T-helper 2 cell (primary cell): ENCODE data around the gene PARPBP.
"Not testable (repeated sequence)": the region's sequence is repeated elsewhere in the genome, so short reads cannot be mapped to it uniquely, and the experiment has no call there.

Experiments used
- DNase-seq, 5 experiments: peaks; one replicate each; pipeline versions ENCODE4 v3.0.0 to v3.0.0-alpha.2; 2012 to 2022
- total RNA-seq, 2 donors: gene quantifications; one replicate each; lab custom pipeline; 2026; lab: John Stamatoyannopoulos, UW

The PARPBP gene
- 1.2 to 6.3 reads per million in 2 donors for total RNA-seq

GRCh38 chr12:102119674-102120563 is at the start of gene PARPBP, which contains the start of gene NUP37:
Gene PARPBP (plus strand): TSS chr12:102120183. CDS start chr12:102123889, 3,706 bp downstream.
Gene NUP37 (minus strand): TSS chr12:102120114. CDS start chr12:102118518, 1,596 bp downstream.
- peak; percentile 84 to 96 (median 87) for DNase-seq

GRCh38 chr12:102072092-102072491 is 47.9 kb upstream of the PARPBP start:
- not testable (repeated sequence) for DNase-seq

- no peak for DNase-seq
Measured at GRCh38 chr12:102080842-102081241, 39.1 kb upstream of the PARPBP start.

GRCh38 chr12:102089228-102089835 is 30.7 kb upstream of the PARPBP start:
- not testable (repeated sequence) for DNase-seq

GRCh38 chr12:102093319-102093718 is 26.7 kb upstream of the PARPBP start:
- no peak for DNase-seq

GRCh38 chr12:102095677-102096263 is 24.2 kb upstream of the PARPBP start:
- DNase-seq: peak in 1 of 5 experiments; percentile 56

GRCh38 chr12:102096855-102097254 is 23.1 kb upstream of the PARPBP start:
- DNase-seq: no peak

- DNase-seq: no peak
Measured at GRCh38 chr12:102106905-102107304, 13.1 kb upstream of the PARPBP start.

- DNase-seq: peak in 1 of 5 experiments; percentile 24
Measured at GRCh38 chr12:102107970-102108369, 12.0 kb upstream of the PARPBP start.

GRCh38 chr12:102110782-102111181 is 9.2 kb upstream of the PARPBP start:
- no peak for DNase-seq

GRCh38 chr12:102114212-102114611 is 5.8 kb upstream of the PARPBP start:
- DNase-seq: no peak

GRCh38 chr12:102116392-102116791 is 3.6 kb upstream of the PARPBP start:
- DNase-seq: no peak

- no peak for DNase-seq
Measured at GRCh38 chr12:102118874-102119273, 1.1 kb upstream of the PARPBP start.

GRCh38 chr12:102120564-102120873 is 536 bp downstream of the PARPBP start:
- no peak for DNase-seq

GRCh38 chr12:102120886-102121285 is 903 bp downstream of the PARPBP start:
- DNase-seq: peak in 1 of 5 experiments; percentile 52

- not testable (repeated sequence) for DNase-seq
Measured at GRCh38 chr12:102121328-102121727, 1.3 kb downstream of the PARPBP start.

GRCh38 chr12:102130720-102131119 is 10.7 kb downstream of the PARPBP start:
- DNase-seq: not testable (repeated sequence)

GRCh38 chr12:102131442-102131841 is 11.5 kb downstream of the PARPBP start:
- not testable (repeated sequence) for DNase-seq

GRCh38 chr12:102137619-102138018 is 17.6 kb downstream of the PARPBP start:
- not testable (repeated sequence) for DNase-seq

GRCh38 chr12:102142866-102143373 is 22.9 kb downstream of the PARPBP start:
- DNase-seq: peak in 1 of 5 experiments; percentile 16

- DNase-seq: no peak
Measured at GRCh38 chr12:102144221-102144620, 24.2 kb downstream of the PARPBP start.

GRCh38 chr12:102147062-102147587 is 27.1 kb downstream of the PARPBP start:
- DNase-seq: not testable (repeated sequence)

- not testable (repeated sequence) for DNase-seq
Measured at GRCh38 chr12:102155206-102155605, 35.2 kb downstream of the PARPBP start.
